Measurements from ENCODE around the gene CDC14A.

- no peak for TF ChIP-seq EZH2 (IDR thresholded peaks at IDR 0.05; ENCODE audit: insufficient read depth, low read length)
- TF ChIP-seq CTCF (IDR thresholded peaks at IDR 0.05; ENCODE audit: insufficient read depth, low read depth, low read length): no peak
These were observed 45.5 kb upstream of the CDC14A start for GRCh38 chr1:100306735-100307313.

Data from astrocyte (in vitro differentiated cells and primary cell).